SK-N-SH (cell line): Measurements from ENCODE around the gene CACNA2D4. TPM values are rescaled to one million over a fixed set of nuclear protein-coding genes. Genes with fewer than 3 reads are reported as not detected.
A peak's percentile ranks its signal among the peaks of the same experiment; 100 is the strongest.

ENCODE experiments used
- CTCF ChIA-PET: fragments of 300-600, 350-600 bp; formaldehyde crosslinking; extraction: SDS; loops from one replicate; lab custom pipeline; 2021; lab: Yijun Ruan, JAX
- POLR2A ChIA-PET: fragments of 350-600 bp; sonication (Branson Sonifier 250); formaldehyde crosslinking; extraction: SDS; loops from one replicate; lab custom pipeline; 2020; ENCODE audit warnings: antibody characterized with exemption, inconsistent platforms; lab: Yijun Ruan, JAX
- DNase-seq: peaks from one replicate; pipeline ENCODE4 v3.0.0; 2012
- H2AFZ ChIP-seq: fragments of 200-600 bp; sonication (generic); 2 replicates; pipeline ENCODE4 v1.8.1; 2016; ENCODE audit warnings: antibody characterized with exemption, mild to moderate bottlenecking, low read depth
- H3F3A ChIP-seq: fragments of 200-600 bp; sonication (generic); replicated peaks from 2 replicates; pipeline ENCODE3; 2016; ENCODE audit warnings: antibody characterized with exemption, mild to moderate bottlenecking; ENCODE audit not compliant: insufficient read depth
- H3K27ac ChIP-seq, 2 experiments: fragments of 200-500 bp in 1 of 2; fragments of 200-600 bp in 1 of 2; sonication (Bioruptor generic) in 1 of 2; sonication (generic), shearing (Covaris generic) in 1 of 2; 2 replicates each; pipeline versions ENCODE4 v1.5.1 to v1.6.1; 2014 to 2016; ENCODE audit warnings: low read depth in 2 of 2, inconsistent platforms in 1 of 2, low read length in 1 of 2, mild to moderate bottlenecking in 1 of 2, mixed read lengths in 1 of 2
- H3K27me3 ChIP-seq: fragments of 200-600 bp; sonication (generic), shearing (Covaris generic); 2 replicates; pipeline ENCODE4 v1.6.1; 2016; ENCODE audit warnings: mixed run types; ENCODE audit not compliant: insufficient read depth
- H3K36me3 ChIP-seq, 2 experiments: fragments of 200-500 bp in 1 of 2; fragments of 200-600 bp in 1 of 2; sonication (Bioruptor generic) in 1 of 2; sonication (generic) in 1 of 2; replicated peaks in 1 of 2; 2 replicates each; pipeline versions ENCODE3 to v1.5.1; 2014 to 2016; ENCODE audit warnings: low read length in 1 of 2, mild to moderate bottlenecking in 1 of 2; ENCODE audit not compliant: insufficient read depth in 2 of 2, control insufficient read depth in 1 of 2
- H3K4me1 ChIP-seq, 2 experiments: fragments of 200-500 bp in 1 of 2; fragments of 200-600 bp in 1 of 2; sonication (Bioruptor generic) in 1 of 2; sonication (generic), shearing (Covaris generic) in 1 of 2; 2 replicates each; pipeline versions ENCODE4 v1.5.1 to v1.6.1; 2014 to 2016; ENCODE audit warnings: low read depth in 1 of 2, low read length in 1 of 2, mixed run types in 1 of 2; ENCODE audit not compliant: insufficient read depth in 2 of 2, control insufficient read depth in 1 of 2
- H3K4me2 ChIP-seq: fragments of 200-600 bp; sonication (generic), shearing (Covaris generic); 2 replicates; pipeline ENCODE4 v1.6.1; 2017; ENCODE audit warnings: mixed run types
- H3K4me3 ChIP-seq, 2 experiments: fragments of 200-500 bp in 1 of 2; fragments of 200-600 bp in 1 of 2; sonication (Bioruptor generic) in 1 of 2; sonication (generic), shearing (Covaris generic) in 1 of 2; 2 replicates each; pipeline versions ENCODE4 v1.5.1 to v1.8.1; 2014 to 2016; ENCODE audit warnings: low read depth in 2 of 2, inconsistent platforms in 1 of 2, low read length in 1 of 2, mild to moderate bottlenecking in 1 of 2, mixed read lengths in 1 of 2, moderate library complexity in 1 of 2
- H3K79me2 ChIP-seq: fragments of 200-600 bp; sonication (generic); 2 replicates; pipeline ENCODE4 v1.8.1; 2017; ENCODE audit warnings: mild to moderate bottlenecking; ENCODE audit not compliant: insufficient read depth
- H3K9ac ChIP-seq: fragments of 200-600 bp; sonication (generic); 2 replicates; pipeline ENCODE4 v1.6.1; 2017; ENCODE audit warnings: mixed run types
- H3K9me2 ChIP-seq: fragments of 200-600 bp; sonication (generic); 2 replicates; pipeline ENCODE4 v1.6.1; 2017; ENCODE audit warnings: mixed run types
- H3K9me3 ChIP-seq: fragments of 200-600 bp; sonication (generic); 2 replicates; pipeline ENCODE4 v1.6.1; 2017; ENCODE audit warnings: mixed run types, mild to moderate bottlenecking, moderate library complexity
- H4K20me1 ChIP-seq: fragments of 200-600 bp; sonication (generic); 2 replicates; pipeline ENCODE4 v1.6.1; 2017; ENCODE audit warnings: mild to moderate bottlenecking, mixed run types; ENCODE audit not compliant: insufficient read depth
- CHD2 ChIP-seq: fragments of 150-350 bp; IDR thresholded peaks from 2 replicates; pipeline ENCODE4 v1.6.1; 2018; ENCODE audit warnings: low read length; ENCODE audit not compliant: partially characterized antibody
- EP300 ChIP-seq, 2 experiments: IDR thresholded peaks; 2 replicates each; pipeline versions ENCODE4 v1.4.0 to v1.6.1; 2012; ENCODE audit warnings: borderline replicate concordance in 1 of 2, low read depth in 1 of 2, low read length in 1 of 2
- FOXJ3 ChIP-seq: sonication (generic); formaldehyde crosslinking; IDR thresholded peaks from 2 replicates; pipeline ENCODE4 v1.5.1; 2020; ENCODE audit warnings: mild to moderate bottlenecking, missing genetic modification reagents
- GATA2 ChIP-seq: sonication (generic); formaldehyde crosslinking; IDR thresholded peaks from 2 replicates; pipeline ENCODE4 v1.5.0; 2020; ENCODE audit warnings: mild to moderate bottlenecking, missing genetic modification reagents
- IRF3 ChIP-seq: fragments of 150-350 bp; IDR thresholded peaks from 2 replicates; pipeline ENCODE4 v1.6.1; 2016; ENCODE audit warnings: mild to moderate bottlenecking, low read depth, low read length
- JUND ChIP-seq: IDR thresholded peaks from 2 replicates; pipeline ENCODE4 v1.4.0; 2012
- MXI1 ChIP-seq: IDR thresholded peaks from 2 replicates; pipeline ENCODE4 v1.6.1; 2012; ENCODE audit warnings: mild to moderate bottlenecking, low read depth, low read length, improper control_type of control experiment
- PBX3 ChIP-seq: IDR thresholded peaks from 2 replicates; pipeline ENCODE4; 2012
- RAD21 ChIP-seq: IDR thresholded peaks from 2 replicates; pipeline ENCODE4 v1.6.1; 2012; ENCODE audit warnings: mild to moderate bottlenecking, low read length
- RCOR1 ChIP-seq: fragments of 150-350 bp; IDR thresholded peaks from 2 replicates; pipeline ENCODE4 v1.6.1; 2017; ENCODE audit warnings: antibody characterized with exemption, low read length
- SMC3 ChIP-seq: IDR thresholded peaks from 2 replicates; pipeline ENCODE4 v1.6.1; 2012; ENCODE audit warnings: low read depth, low read length, improper control_type of control experiment
- TCF12 ChIP-seq: IDR thresholded peaks from 2 replicates; pipeline ENCODE4 v1.4.0; 2012
- TEAD4 ChIP-seq: IDR thresholded peaks from 2 replicates; pipeline ENCODE4 v1.4.0; 2012; ENCODE audit warnings: mild to moderate bottlenecking, borderline replicate concordance; ENCODE audit not compliant: insufficient read depth
- ZBTB33 ChIP-seq: IDR thresholded peaks from 2 replicates; pipeline ENCODE4 v1.4.0; 2012; ENCODE audit warnings: low read depth, borderline replicate concordance
- WGBS: methylation state at CpG from one replicate; pipeline ENCODE4 v1.1.6; 2017; ENCODE audit warnings: low lambda C conversion rate; 5-methylcytosine and 5-hydroxymethylcytosine counted together
- polyA plus RNA-seq, 3 experiments: library from polyadenylated mRNA; depleted of rRNA; stranded (reverse); fragments of >200 nt; gene quantifications; 2 replicates each; pipeline ENCODE4 v1.2.3, GENCODE V29; 2012

Gene CACNA2D4
- polyA plus RNA-seq, 1 of the 3 experiments (the other 2 are of a cell fraction): 0.02 TPM

- H3K4me1 ChIP-seq: peaks cover 4 to 63% of the 10 kb centered on the region in 2 experiments; a peak in 3 of 4 replicates
- no peak overlapping the region for H3K4me3 ChIP-seq
- no peaks in the 10 kb centered on the region for H3K9me3 ChIP-seq
- H3K36me3 ChIP-seq: no peaks in the 10 kb centered on the region
- WGBS: 49% methylated on average over 10 of the region's 12 CpGs
- no peaks in the 10 kb centered on the region for H3K9me2 ChIP-seq
- peak; percentile 82 for TF ChIP-seq GATA2 (CRISPR knock-in tag)
- peak; percentile 77; the same call in 1 of the 2 replicates for TF ChIP-seq MXI1
- TF ChIP-seq FOXJ3 (CRISPR knock-in tag): no peak
- peak; percentile 64 for TF ChIP-seq TCF12
- peak in 1 of 2 experiments; percentile 82; a peak in 2 of 4 replicates for TF ChIP-seq EP300 (IDR thresholded peaks at IDR 0.05; ENCODE audit: borderline replicate concordance in 1 of 2, low read depth in 1 of 2, low read length in 1 of 2)
- peak; percentile 20 for TF ChIP-seq RAD21
- no peak for TF ChIP-seq SMC3
- TF ChIP-seq RCOR1: peak; percentile 89
- TF ChIP-seq CHD2: peak; percentile 73
- 0 out of 2 replicates have a peak overlapping the region, but pooled peaks have one; percentile 37 for H3K4me2 ChIP-seq
- no peaks in the 10 kb centered on the region for H3F3A ChIP-seq
- no peaks in the 10 kb centered on the region for H4K20me1 ChIP-seq
- peak overlapping the region in 1 of 2 experiments; percentile 98; a peak in 2 of 4 replicates for H3K27ac ChIP-seq
- H3K27me3 ChIP-seq: no peaks in the 10 kb centered on the region
- H2AFZ ChIP-seq: no peak overlapping the region
- peak; percentile 90 for DNase-seq
- POLR2A ChIA-PET: interaction anchor here (0.9 to 1.3 kb wide), 2 partner anchors 40 to 102 kb away, joined by 3 to 7 read pairs; no protein-coding TSS in a partner anchor
- H3K9ac ChIP-seq: no peak overlapping the region
- CTCF ChIA-PET: interaction anchor here (0.6 to 4.5 kb wide), 5 partner anchors 18 to 107 kb away, joined by 3 to 35 read pairs (median 5); partner anchors contain the start of gene LRTM2
- H3K79me2 ChIP-seq: no peaks in the 10 kb centered on the region
Measured at GRCh38 chr12:1837541-1838204, 80.8 kb downstream of the CACNA2D4 start.

DNA sequence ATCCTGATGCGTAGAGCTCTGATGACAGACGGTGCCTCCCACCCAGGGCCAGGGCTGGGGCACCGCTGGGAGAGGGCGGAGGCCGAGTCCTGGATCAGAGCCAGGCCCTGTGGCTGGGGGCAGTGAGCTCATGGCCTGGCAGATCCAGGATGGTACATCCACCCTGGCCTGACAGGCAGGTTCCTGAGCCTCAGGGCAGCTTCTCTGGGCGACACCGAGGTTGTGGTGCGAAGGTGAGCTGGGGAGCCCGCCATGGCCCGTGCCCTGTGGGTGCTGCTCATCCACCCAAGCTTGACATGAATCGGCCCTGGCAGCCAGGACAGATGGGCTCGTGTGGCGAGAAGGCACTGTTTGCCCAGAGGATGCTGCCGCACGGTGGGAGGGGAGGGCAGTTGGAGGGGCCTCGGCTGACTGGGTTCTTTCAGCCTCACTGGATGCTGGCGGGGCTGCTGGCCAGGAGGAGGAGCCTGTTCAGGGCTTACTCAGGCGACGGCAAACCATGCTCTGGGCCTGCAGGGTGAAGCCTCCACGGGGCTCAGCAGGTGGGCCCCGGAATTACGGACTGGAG, 81.5 kb downstream of the CACNA2D4 start:
- ChIA-PET CTCF (interaction anchor here (0.8 to 4.5 kb wide), 3 partner anchors 95 to 182 kb away, joined by 3 to 35 read pairs (median 5); no protein-coding TSS in a partner anchor), POLR2A (interaction anchor here (0.6 kb wide), 1 partner anchor 99 kb away, joined by 3 read pairs; no protein-coding TSS in a partner anchor)
- Histone ChIP-seq H3K79me2 (no peaks in the 10 kb centered on the region), H3K9me2 (no peaks in the 10 kb centered on the region), H3K36me3 (no peaks in the 10 kb centered on the region), H3K4me3 (no peak overlapping the region), H3K27me3 (no peaks in the 10 kb centered on the region), H3K27ac (peak overlapping the region in 1 of 2 experiments; percentile 98; a peak in 2 of 4 replicates), H3K4me1 (peaks cover 4 to 65% of the 10 kb centered on the region in 2 experiments; a peak in 3 of 4 replicates), H3K4me2 (no peak overlapping the region), H3F3A (no peaks in the 10 kb centered on the region), H3K9ac (no peak overlapping the region), H3K9me3 (no peaks in the 10 kb centered on the region), H2AFZ (no peak overlapping the region), H4K20me1 (no peaks in the 10 kb centered on the region)
- DNase-seq: peak; percentile 86
- TF ChIP-seq TEAD4: no peak
- no peak for TF ChIP-seq JUND
- peak in 1 of 2 experiments; percentile 27; a peak in 1 of 4 replicates for TF ChIP-seq EP300 (IDR thresholded peaks at IDR 0.05; ENCODE audit: borderline replicate concordance in 1 of 2, low read depth in 1 of 2, low read length in 1 of 2)
- TF ChIP-seq IRF3: no peak
- TF ChIP-seq FOXJ3 (CRISPR knock-in tag): 0 out of 2 replicates have a peak, but pooled peaks have one; percentile 30
- no peak for TF ChIP-seq CHD2
- no peak for TF ChIP-seq ZBTB33
- no peak for TF ChIP-seq PBX3
- TF ChIP-seq RAD21: no peak
- WGBS: 72% methylated on average over 5 of the region's 22 CpGs
